Tibial nerve (tissue), 3 donors: Measurements from ENCODE around the gene RWDD4.

Experiments
- POLR2A ChIP-seq, 2 donors: fragments of 450-650 bp; IDR thresholded peaks; one replicate each; pipeline ENCODE4 v1.6.1; 2017; ENCODE audit warnings: antibody characterized with exemption in 2 of 2, mild to moderate bottlenecking in 2 of 2, moderate library complexity in 2 of 2
- TF ChIP-seq, protein P1 (sequence below), 5 experiments: fragments of 200-600 bp in 3 of 5; fragments of 450-650 bp in 2 of 5; sonication (generic) in 3 of 5; IDR thresholded peaks; one replicate each; pipeline ENCODE4 v1.5.1; 2016 to 2019; ENCODE audit warnings: antibody characterized with exemption in 5 of 5, mild to moderate bottlenecking in 3 of 5, moderate library complexity in 2 of 5

DNA sequence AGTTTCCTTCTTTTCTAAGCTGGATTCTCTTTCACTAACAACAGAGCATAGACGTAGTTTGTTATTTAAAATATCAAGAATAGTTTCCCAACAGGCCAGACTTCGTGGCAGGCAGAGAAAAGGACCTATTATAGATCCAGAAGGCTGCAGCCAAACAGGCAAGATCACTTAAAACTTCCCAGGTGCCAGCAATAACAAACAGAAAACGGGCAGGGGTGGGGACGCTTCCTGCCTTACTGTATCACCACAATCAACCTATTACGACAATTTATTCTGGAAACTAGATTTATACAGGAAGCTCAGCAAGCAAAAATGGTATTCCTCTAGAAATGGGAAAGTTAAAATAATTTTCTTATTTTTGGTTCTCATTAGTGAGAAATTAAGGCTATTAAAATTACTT lies 22.1 kb downstream of the RWDD4 start:
- TF ChIP-seq, protein P1, sequence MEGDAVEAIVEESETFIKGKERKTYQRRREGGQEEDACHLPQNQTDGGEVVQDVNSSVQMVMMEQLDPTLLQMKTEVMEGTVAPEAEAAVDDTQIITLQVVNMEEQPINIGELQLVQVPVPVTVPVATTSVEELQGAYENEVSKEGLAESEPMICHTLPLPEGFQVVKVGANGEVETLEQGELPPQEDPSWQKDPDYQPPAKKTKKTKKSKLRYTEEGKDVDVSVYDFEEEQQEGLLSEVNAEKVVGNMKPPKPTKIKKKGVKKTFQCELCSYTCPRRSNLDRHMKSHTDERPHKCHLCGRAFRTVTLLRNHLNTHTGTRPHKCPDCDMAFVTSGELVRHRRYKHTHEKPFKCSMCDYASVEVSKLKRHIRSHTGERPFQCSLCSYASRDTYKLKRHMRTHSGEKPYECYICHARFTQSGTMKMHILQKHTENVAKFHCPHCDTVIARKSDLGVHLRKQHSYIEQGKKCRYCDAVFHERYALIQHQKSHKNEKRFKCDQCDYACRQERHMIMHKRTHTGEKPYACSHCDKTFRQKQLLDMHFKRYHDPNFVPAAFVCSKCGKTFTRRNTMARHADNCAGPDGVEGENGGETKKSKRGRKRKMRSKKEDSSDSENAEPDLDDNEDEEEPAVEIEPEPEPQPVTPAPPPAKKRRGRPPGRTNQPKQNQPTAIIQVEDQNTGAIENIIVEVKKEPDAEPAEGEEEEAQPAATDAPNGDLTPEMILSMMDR (IDR thresholded peaks at IDR 0.05): no peak
- no peak for TF ChIP-seq POLR2A (IDR thresholded peaks at IDR 0.05)
